SK-N-SH (cell line): ENCODE data around the gene TWNK. TPM values are rescaled to one million over a fixed set of nuclear protein-coding genes. Genes with fewer than 3 reads are reported as not detected.

Experiments
- CTCF ChIA-PET: fragments of 300-600, 350-600 bp; formaldehyde crosslinking; extraction: SDS; loops from one replicate; lab custom pipeline; 2021; lab: Yijun Ruan, JAX
- POLR2A ChIA-PET: fragments of 350-600 bp; sonication (Branson Sonifier 250); formaldehyde crosslinking; extraction: SDS; loops from one replicate; lab custom pipeline; 2020; ENCODE audit warnings: antibody characterized with exemption, inconsistent platforms; lab: Yijun Ruan, JAX
- DNase-seq: peaks from one replicate; pipeline ENCODE4 v3.0.0; 2012
- H2AFZ ChIP-seq: fragments of 200-600 bp; sonication (generic); 2 replicates; pipeline ENCODE4 v1.8.1; 2016; ENCODE audit warnings: antibody characterized with exemption, mild to moderate bottlenecking, low read depth
- H3F3A ChIP-seq: fragments of 200-600 bp; sonication (generic); replicated peaks from 2 replicates; pipeline ENCODE3; 2016; ENCODE audit warnings: antibody characterized with exemption, mild to moderate bottlenecking; ENCODE audit not compliant: insufficient read depth
- H3K27ac ChIP-seq, 2 experiments: fragments of 200-500 bp in 1 of 2; fragments of 200-600 bp in 1 of 2; sonication (Bioruptor generic) in 1 of 2; sonication (generic), shearing (Covaris generic) in 1 of 2; 2 replicates each; pipeline versions ENCODE4 v1.5.1 to v1.6.1; 2014 to 2016; ENCODE audit warnings: low read depth in 2 of 2, inconsistent platforms in 1 of 2, low read length in 1 of 2, mild to moderate bottlenecking in 1 of 2, mixed read lengths in 1 of 2
- H3K27me3 ChIP-seq: fragments of 200-600 bp; sonication (generic), shearing (Covaris generic); 2 replicates; pipeline ENCODE4 v1.6.1; 2016; ENCODE audit warnings: mixed run types; ENCODE audit not compliant: insufficient read depth
- H3K36me3 ChIP-seq, 2 experiments: fragments of 200-500 bp in 1 of 2; fragments of 200-600 bp in 1 of 2; sonication (Bioruptor generic) in 1 of 2; sonication (generic) in 1 of 2; replicated peaks in 1 of 2; 2 replicates each; pipeline versions ENCODE3 to v1.5.1; 2014 to 2016; ENCODE audit warnings: low read length in 1 of 2, mild to moderate bottlenecking in 1 of 2; ENCODE audit not compliant: insufficient read depth in 2 of 2, control insufficient read depth in 1 of 2
- H3K4me1 ChIP-seq, 2 experiments: fragments of 200-500 bp in 1 of 2; fragments of 200-600 bp in 1 of 2; sonication (Bioruptor generic) in 1 of 2; sonication (generic), shearing (Covaris generic) in 1 of 2; 2 replicates each; pipeline versions ENCODE4 v1.5.1 to v1.6.1; 2014 to 2016; ENCODE audit warnings: low read depth in 1 of 2, low read length in 1 of 2, mixed run types in 1 of 2; ENCODE audit not compliant: insufficient read depth in 2 of 2, control insufficient read depth in 1 of 2
- H3K4me2 ChIP-seq: fragments of 200-600 bp; sonication (generic), shearing (Covaris generic); 2 replicates; pipeline ENCODE4 v1.6.1; 2017; ENCODE audit warnings: mixed run types
- H3K4me3 ChIP-seq, 2 experiments: fragments of 200-500 bp in 1 of 2; fragments of 200-600 bp in 1 of 2; sonication (Bioruptor generic) in 1 of 2; sonication (generic), shearing (Covaris generic) in 1 of 2; 2 replicates each; pipeline versions ENCODE4 v1.5.1 to v1.8.1; 2014 to 2016; ENCODE audit warnings: low read depth in 2 of 2, inconsistent platforms in 1 of 2, low read length in 1 of 2, mild to moderate bottlenecking in 1 of 2, mixed read lengths in 1 of 2, moderate library complexity in 1 of 2
- H3K79me2 ChIP-seq: fragments of 200-600 bp; sonication (generic); 2 replicates; pipeline ENCODE4 v1.8.1; 2017; ENCODE audit warnings: mild to moderate bottlenecking; ENCODE audit not compliant: insufficient read depth
- H3K9ac ChIP-seq: fragments of 200-600 bp; sonication (generic); 2 replicates; pipeline ENCODE4 v1.6.1; 2017; ENCODE audit warnings: mixed run types
- H3K9me2 ChIP-seq: fragments of 200-600 bp; sonication (generic); 2 replicates; pipeline ENCODE4 v1.6.1; 2017; ENCODE audit warnings: mixed run types
- H3K9me3 ChIP-seq: fragments of 200-600 bp; sonication (generic); 2 replicates; pipeline ENCODE4 v1.6.1; 2017; ENCODE audit warnings: mixed run types, mild to moderate bottlenecking, moderate library complexity
- H4K20me1 ChIP-seq: fragments of 200-600 bp; sonication (generic); 2 replicates; pipeline ENCODE4 v1.6.1; 2017; ENCODE audit warnings: mild to moderate bottlenecking, mixed run types; ENCODE audit not compliant: insufficient read depth
- ELF1 ChIP-seq: IDR thresholded peaks from 2 replicates; pipeline ENCODE4 v1.4.0; 2012
- EP300 ChIP-seq, 2 experiments: IDR thresholded peaks; 2 replicates each; pipeline versions ENCODE4 v1.4.0 to v1.6.1; 2012; ENCODE audit warnings: borderline replicate concordance in 1 of 2, low read depth in 1 of 2, low read length in 1 of 2
- FOXJ3 ChIP-seq: sonication (generic); formaldehyde crosslinking; IDR thresholded peaks from 2 replicates; pipeline ENCODE4 v1.5.1; 2020; ENCODE audit warnings: mild to moderate bottlenecking, missing genetic modification reagents
- JUND ChIP-seq: IDR thresholded peaks from 2 replicates; pipeline ENCODE4 v1.4.0; 2012
- RAD21 ChIP-seq: IDR thresholded peaks from 2 replicates; pipeline ENCODE4 v1.6.1; 2012; ENCODE audit warnings: mild to moderate bottlenecking, low read length
- RCOR1 ChIP-seq: fragments of 150-350 bp; IDR thresholded peaks from 2 replicates; pipeline ENCODE4 v1.6.1; 2017; ENCODE audit warnings: antibody characterized with exemption, low read length
- RXRA ChIP-seq: IDR thresholded peaks from 2 replicates; pipeline ENCODE4 v1.4.0; 2012; ENCODE audit warnings: low read depth, mild to moderate bottlenecking, borderline replicate concordance
- WGBS: methylation state at CpG from one replicate; pipeline ENCODE4 v1.1.6; 2017; ENCODE audit warnings: low lambda C conversion rate; 5-methylcytosine and 5-hydroxymethylcytosine counted together
- polyA plus RNA-seq, 3 experiments: library from polyadenylated mRNA; depleted of rRNA; stranded (reverse); fragments of >200 nt; gene quantifications; 2 replicates each; pipeline ENCODE4 v1.2.3, GENCODE V29; 2012
- TF ChIP-seq, protein P1 (sequence below): fragments of 150-350 bp; IDR thresholded peaks from 2 replicates; pipeline ENCODE4 v1.6.1; 2017; ENCODE audit warnings: antibody characterized with exemption, low read length, low read depth, borderline replicate concordance
- TF ChIP-seq, protein P2 (sequence below): IDR thresholded peaks from 2 replicates; pipeline ENCODE4 v1.6.1; 2012; ENCODE audit warnings: mild to moderate bottlenecking, low read depth, low read length, moderate library complexity
- TF ChIP-seq, protein P3 (sequence below): IDR thresholded peaks from 2 replicates; pipeline ENCODE4 v1.4.0; 2012; ENCODE audit warnings: low read depth

Gene TWNK
- polyA plus RNA-seq, 1 of the 3 experiments (the other 2 are of a cell fraction) = 16.4 TPM

DNA sequence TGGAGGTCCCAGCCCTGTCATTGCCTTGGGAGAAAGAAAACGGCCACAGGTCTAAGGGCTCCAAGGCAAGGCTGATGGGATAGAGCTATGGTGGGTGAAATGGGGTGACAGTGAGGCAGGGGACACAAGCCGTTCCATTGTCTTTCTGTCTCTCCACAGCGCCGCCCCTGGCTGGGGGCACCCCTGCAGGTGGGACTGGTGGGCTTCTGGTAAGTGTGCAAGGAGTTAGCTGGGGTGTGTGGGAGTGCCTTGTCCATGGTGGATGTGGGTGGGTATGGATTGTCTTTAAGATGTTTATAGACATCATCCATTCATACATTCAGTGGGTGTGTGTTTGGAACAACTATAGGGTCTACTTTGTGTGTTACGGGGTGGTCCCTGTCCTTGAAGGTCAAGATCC, 51.1 kb downstream of the TWNK start:
- WGBS = 100% methylated on average over 2 of the region's 5 CpGs

DNA sequence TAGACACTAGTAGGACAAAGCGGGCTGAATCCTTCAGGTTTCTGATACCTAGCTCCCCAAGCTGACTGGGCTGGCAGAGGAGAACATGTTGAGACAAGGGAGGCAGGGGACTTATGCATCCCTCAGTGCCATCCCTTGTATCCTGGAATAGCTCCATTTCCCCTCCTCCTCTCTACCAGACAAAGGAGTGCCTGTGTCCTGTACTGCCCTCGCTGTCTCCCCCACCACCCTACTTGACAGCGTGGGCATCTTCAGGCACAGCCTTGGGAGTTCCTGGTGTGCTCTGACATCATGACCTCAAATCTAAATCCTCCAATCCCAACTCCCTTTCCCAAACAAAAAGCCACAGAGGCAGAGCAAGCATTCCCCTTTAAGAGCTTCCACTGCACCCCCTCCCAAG, 52.7 kb downstream of the TWNK start:
- WGBS = 98% methylated on average over 3 of the region's 3 CpGs
- POLR2A ChIA-PET = interaction anchor here (1.3 kb wide), 1 partner anchor 21 kb away, joined by 3 read pairs; no protein-coding TSS in a partner anchor

More for the DNA sequence above, 51.1 kb downstream of the TWNK start:
- Histone ChIP-seq H3K4me3 (no peak overlapping the region), H3K27ac (no peak overlapping the region), H2AFZ (no peak overlapping the region), H4K20me1 (peaks cover 31% of the 10 kb centered on the region), H3K4me2 (no peak overlapping the region), H3K36me3 (peaks cover 38 to 53% of the 10 kb centered on the region in 2 experiments), H3K9ac (no peak overlapping the region), H3K4me1 (peaks cover 13 to 15% of the 10 kb centered on the region in 2 experiments), H3K9me3 (no peaks in the 10 kb centered on the region), H3K9me2 (no peaks in the 10 kb centered on the region), H3K27me3 (no peaks in the 10 kb centered on the region), H3F3A (peaks cover 44% of the 10 kb centered on the region), H3K79me2 (peaks cover 40% of the 10 kb centered on the region)
- no peak for TF ChIP-seq RXRA
- no peak for TF ChIP-seq RAD21
- TF ChIP-seq, protein P1, sequence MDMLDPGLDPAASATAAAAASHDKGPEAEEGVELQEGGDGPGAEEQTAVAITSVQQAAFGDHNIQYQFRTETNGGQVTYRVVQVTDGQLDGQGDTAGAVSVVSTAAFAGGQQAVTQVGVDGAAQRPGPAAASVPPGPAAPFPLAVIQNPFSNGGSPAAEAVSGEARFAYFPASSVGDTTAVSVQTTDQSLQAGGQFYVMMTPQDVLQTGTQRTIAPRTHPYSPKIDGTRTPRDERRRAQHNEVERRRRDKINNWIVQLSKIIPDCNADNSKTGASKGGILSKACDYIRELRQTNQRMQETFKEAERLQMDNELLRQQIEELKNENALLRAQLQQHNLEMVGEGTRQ = no peak
- TF ChIP-seq EP300 (IDR thresholded peaks at IDR 0.05; ENCODE audit: borderline replicate concordance in 1 of 2, low read depth in 1 of 2, low read length in 1 of 2) = no peak
- no peak for TF ChIP-seq FOXJ3 (CRISPR knock-in tag)
- no peak for DNase-seq
- ChIA-PET POLR2A (interaction anchor here (0.7 kb wide), 1 partner anchor 57 kb away, joined by 3 read pairs; no protein-coding TSS in a partner anchor), CTCF (interaction anchor here (0.7 to 9.5 kb wide), 9 partner anchors 10 to 476 kb away, joined by 3 to 98 read pairs (median 18); partner anchors contain the start of genes PDZD7 and SFXN3)

DNA sequence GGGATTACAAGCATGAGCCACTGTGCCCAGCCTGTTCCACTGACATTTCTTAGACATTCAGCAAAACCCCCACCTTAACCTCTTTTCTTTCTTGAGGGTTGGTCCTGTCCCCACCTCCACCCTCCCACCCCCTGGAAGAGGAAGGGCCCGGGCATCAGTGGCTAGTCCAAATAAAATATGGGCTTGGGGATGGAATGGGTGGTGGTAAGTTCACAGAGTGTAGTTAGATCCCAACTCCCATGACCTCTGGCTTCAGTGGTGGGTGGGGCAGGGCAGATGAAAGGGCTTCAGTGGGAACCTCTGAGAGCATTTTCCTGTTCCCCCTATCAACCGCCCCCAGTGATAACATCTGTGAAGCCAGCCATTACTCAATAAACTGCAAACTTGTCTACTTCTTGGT, 53.5 kb downstream of the TWNK start:
- no peak overlapping the region for H3K4me2 ChIP-seq
- H3K36me3 ChIP-seq = peaks cover 26 to 40% of the 10 kb centered on the region in 2 experiments
- TF ChIP-seq ELF1 (no peak), JUND (no peak)
- TF ChIP-seq, protein P2, sequence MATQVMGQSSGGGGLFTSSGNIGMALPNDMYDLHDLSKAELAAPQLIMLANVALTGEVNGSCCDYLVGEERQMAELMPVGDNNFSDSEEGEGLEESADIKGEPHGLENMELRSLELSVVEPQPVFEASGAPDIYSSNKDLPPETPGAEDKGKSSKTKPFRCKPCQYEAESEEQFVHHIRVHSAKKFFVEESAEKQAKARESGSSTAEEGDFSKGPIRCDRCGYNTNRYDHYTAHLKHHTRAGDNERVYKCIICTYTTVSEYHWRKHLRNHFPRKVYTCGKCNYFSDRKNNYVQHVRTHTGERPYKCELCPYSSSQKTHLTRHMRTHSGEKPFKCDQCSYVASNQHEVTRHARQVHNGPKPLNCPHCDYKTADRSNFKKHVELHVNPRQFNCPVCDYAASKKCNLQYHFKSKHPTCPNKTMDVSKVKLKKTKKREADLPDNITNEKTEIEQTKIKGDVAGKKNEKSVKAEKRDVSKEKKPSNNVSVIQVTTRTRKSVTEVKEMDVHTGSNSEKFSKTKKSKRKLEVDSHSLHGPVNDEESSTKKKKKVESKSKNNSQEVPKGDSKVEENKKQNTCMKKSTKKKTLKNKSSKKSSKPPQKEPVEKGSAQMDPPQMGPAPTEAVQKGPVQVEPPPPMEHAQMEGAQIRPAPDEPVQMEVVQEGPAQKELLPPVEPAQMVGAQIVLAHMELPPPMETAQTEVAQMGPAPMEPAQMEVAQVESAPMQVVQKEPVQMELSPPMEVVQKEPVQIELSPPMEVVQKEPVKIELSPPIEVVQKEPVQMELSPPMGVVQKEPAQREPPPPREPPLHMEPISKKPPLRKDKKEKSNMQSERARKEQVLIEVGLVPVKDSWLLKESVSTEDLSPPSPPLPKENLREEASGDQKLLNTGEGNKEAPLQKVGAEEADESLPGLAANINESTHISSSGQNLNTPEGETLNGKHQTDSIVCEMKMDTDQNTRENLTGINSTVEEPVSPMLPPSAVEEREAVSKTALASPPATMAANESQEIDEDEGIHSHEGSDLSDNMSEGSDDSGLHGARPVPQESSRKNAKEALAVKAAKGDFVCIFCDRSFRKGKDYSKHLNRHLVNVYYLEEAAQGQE = no peak
- peaks cover 48% of the 10 kb centered on the region for H3F3A ChIP-seq
- peaks cover 10 to 18% of the 10 kb centered on the region in 2 experiments for H3K4me1 ChIP-seq
- CTCF ChIA-PET = interaction anchor here (1.0 to 9.5 kb wide), 15 partner anchors 11 to 115 kb away, joined by 3 to 98 read pairs (median 11); partner anchors contain the start of genes KAZALD1, PDZD7 and SFXN3
- no peak overlapping the region for H3K4me3 ChIP-seq
- no peaks in the 10 kb centered on the region for H3K9me2 ChIP-seq
- 39% methylated on average over 2 of the region's 2 CpGs for WGBS
- H2AFZ ChIP-seq = no peak overlapping the region
- H4K20me1 ChIP-seq = 0 out of 2 replicates have a peak, but pooled peaks cover 9% of the 10 kb centered on the region
- peaks cover 17% of the 10 kb centered on the region for H3K79me2 ChIP-seq
- no peaks in the 10 kb centered on the region for H3K9me3 ChIP-seq
- POLR2A ChIA-PET = interaction anchor here (0.7 to 0.9 kb wide), 2 partner anchors 9 to 41 kb away, joined by 3 read pairs; partner anchors contain the start of gene LZTS2
- no peaks in the 10 kb centered on the region for H3K27me3 ChIP-seq
- no peak overlapping the region for H3K9ac ChIP-seq
- no peak overlapping the region; a peak in 1 of 4 replicates for H3K27ac ChIP-seq
- DNase-seq = no peak

More for the DNA sequence above, 52.7 kb downstream of the TWNK start:
- Histone ChIP-seq H2AFZ (no peak overlapping the region), H3K27ac (no peak overlapping the region; a peak in 1 of 4 replicates), H3K9me3 (no peaks in the 10 kb centered on the region), H3F3A (peaks cover 48% of the 10 kb centered on the region), H3K4me1 (peaks cover 10 to 18% of the 10 kb centered on the region in 2 experiments), H3K9me2 (no peaks in the 10 kb centered on the region), H3K79me2 (peaks cover 25% of the 10 kb centered on the region), H3K4me2 (no peak overlapping the region), H3K9ac (no peak overlapping the region), H3K4me3 (no peak overlapping the region), H3K27me3 (no peaks in the 10 kb centered on the region), H3K36me3 (peaks cover 34 to 48% of the 10 kb centered on the region in 2 experiments), H4K20me1 (peaks cover 15% of the 10 kb centered on the region; the same call in 1 of the 2 replicates)
- CTCF ChIA-PET = interaction anchor here (1.3 to 9.5 kb wide), 12 partner anchors 11 to 116 kb away, joined by 3 to 98 read pairs (median 19); partner anchors contain the start of genes KAZALD1, PDZD7 and SFXN3
- DNase-seq = no peak
- TF ChIP-seq, protein P3, sequence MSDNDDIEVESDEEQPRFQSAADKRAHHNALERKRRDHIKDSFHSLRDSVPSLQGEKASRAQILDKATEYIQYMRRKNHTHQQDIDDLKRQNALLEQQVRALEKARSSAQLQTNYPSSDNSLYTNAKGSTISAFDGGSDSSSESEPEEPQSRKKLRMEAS = no peak
- no peak for TF ChIP-seq RCOR1
- TF ChIP-seq, all 33 proteins: peak for 0
